ENCODE results near the gene CLCA2. TPM values are rescaled to one million over a fixed set of nuclear protein-coding genes. Genes with fewer than 3 reads are reported as not detected.

Gene CLCA2
- total RNA-seq, 1 experiment from 2014 or later = not detected

DNA sequence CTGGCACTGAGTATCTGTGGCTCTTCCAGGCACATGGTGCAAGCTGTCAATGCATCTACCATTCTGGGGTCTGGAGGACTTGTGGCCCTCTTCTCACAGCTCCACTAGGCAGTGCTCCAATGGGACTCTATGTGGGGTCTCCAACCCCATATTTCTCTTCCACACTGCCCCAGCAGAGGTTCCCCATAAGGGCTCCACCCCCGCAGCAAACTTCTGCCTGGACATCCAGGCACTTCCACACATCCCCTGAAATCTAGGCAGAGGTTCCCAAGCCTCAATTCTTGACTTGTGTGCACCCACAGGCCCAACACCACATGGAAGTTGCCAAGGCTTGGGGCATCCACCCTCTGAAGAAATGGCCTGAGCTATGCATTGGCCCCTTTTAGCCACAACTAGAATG lies 46.6 kb upstream of the CLCA2 start:
- DNase-seq = no peak
- Mint-ChIP-seq H3K9me3 (peaks cover 25 to 28% of the 10 kb centered on the region in 2 experiments), H3K36me3 (ENCODE audit: insufficient read depth in 1 of 3, low read depth in 3 of 3) (peaks cover 34 to 46% (median 40%) of the 10 kb centered on the region in 3 experiments), H3K27ac (no peak overlapping the region), H3K4me1 (no peaks in the 10 kb centered on the region), H3K4me3 (no peak overlapping the region), H3K27me3 (ENCODE audit: low read depth) (no peaks in the 10 kb centered on the region)
- Histone ChIP-seq H4K91ac (ENCODE audit: insufficient read length, low read depth, low read length) (no peak overlapping the region), H3K9me3 (ENCODE audit: control insufficient read depth, low read depth, low read length) (no peaks in the 10 kb centered on the region), H2BK15ac (ENCODE audit: low read depth, low read length) (no peak overlapping the region), H2BK20ac (ENCODE audit: low read depth, low read length, poor library complexity, severe bottlenecking) (no peak overlapping the region), H3K79me1 (ENCODE audit: insufficient read depth, low read depth, low read length, poor library complexity, severe bottlenecking) (no peaks in the 10 kb centered on the region), H3K4me2 (ENCODE audit: insufficient read depth, insufficient read length, low read length) (no peak overlapping the region), H4K5ac (ENCODE audit: insufficient read length, low read depth, low read length) (no peak overlapping the region), H2AK5ac (ENCODE audit: insufficient read length, low read length) (no peak overlapping the region), H3K14ac (ENCODE audit: insufficient read depth, low read length) (no peak overlapping the region), H3K23ac (ENCODE audit: insufficient read length, low read depth, low read length) (no peak overlapping the region), H3K27ac (ENCODE audit: insufficient read length, low read depth, low read length) (no peak overlapping the region), H4K20me1 (ENCODE audit: control insufficient read depth, insufficient read depth, insufficient read length) (no peaks in the 10 kb centered on the region), H4K8ac (replicated peaks; ENCODE audit: insufficient read length, low read depth, low read length) (no peak overlapping the region), H3K56ac (ENCODE audit: insufficient read length, low read depth, low read length) (no peak overlapping the region), H3K23me2 (ENCODE audit: insufficient read length, low read depth, low read length, poor library complexity, severe bottlenecking) (no peaks in the 10 kb centered on the region), H3K4ac (ENCODE audit: low read depth, low read length) (no peak overlapping the region), H3K27me3 (ENCODE audit: insufficient read depth, low read length) (no peaks in the 10 kb centered on the region), H3K9ac (ENCODE audit: extremely low read depth, insufficient read length, low read length) (no peak overlapping the region), H3T11ph (ENCODE audit: low read length) (no peak overlapping the region), H3K4me1 (ENCODE audit: insufficient read depth, low read length) (no peaks in the 10 kb centered on the region), H3K79me2 (ENCODE audit: insufficient read depth, low read length) (no peaks in the 10 kb centered on the region), H3K18ac (ENCODE audit: insufficient read length, low read depth, low read length) (no peak overlapping the region), H2AFZ (ENCODE audit: low read length) (no peak overlapping the region), H2BK120ac (ENCODE audit: low read depth, low read length, poor library complexity, severe bottlenecking) (no peak overlapping the region), H2BK5ac (ENCODE audit: insufficient read length, low read length) (no peak overlapping the region), H2BK12ac (ENCODE audit: insufficient read length, low read depth, low read length) (no peak overlapping the region)
- TF ChIP-seq, protein P1, sequence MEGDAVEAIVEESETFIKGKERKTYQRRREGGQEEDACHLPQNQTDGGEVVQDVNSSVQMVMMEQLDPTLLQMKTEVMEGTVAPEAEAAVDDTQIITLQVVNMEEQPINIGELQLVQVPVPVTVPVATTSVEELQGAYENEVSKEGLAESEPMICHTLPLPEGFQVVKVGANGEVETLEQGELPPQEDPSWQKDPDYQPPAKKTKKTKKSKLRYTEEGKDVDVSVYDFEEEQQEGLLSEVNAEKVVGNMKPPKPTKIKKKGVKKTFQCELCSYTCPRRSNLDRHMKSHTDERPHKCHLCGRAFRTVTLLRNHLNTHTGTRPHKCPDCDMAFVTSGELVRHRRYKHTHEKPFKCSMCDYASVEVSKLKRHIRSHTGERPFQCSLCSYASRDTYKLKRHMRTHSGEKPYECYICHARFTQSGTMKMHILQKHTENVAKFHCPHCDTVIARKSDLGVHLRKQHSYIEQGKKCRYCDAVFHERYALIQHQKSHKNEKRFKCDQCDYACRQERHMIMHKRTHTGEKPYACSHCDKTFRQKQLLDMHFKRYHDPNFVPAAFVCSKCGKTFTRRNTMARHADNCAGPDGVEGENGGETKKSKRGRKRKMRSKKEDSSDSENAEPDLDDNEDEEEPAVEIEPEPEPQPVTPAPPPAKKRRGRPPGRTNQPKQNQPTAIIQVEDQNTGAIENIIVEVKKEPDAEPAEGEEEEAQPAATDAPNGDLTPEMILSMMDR (conservative IDR thresholded peaks at IDR 0.05) = no peak
- no CpG with 5 or more reads among the region's 1 CpG for WGBS (ENCODE audit: extremely low coverage, insufficient read length, low lambda C conversion rate)

Data from H9 (cell line).